ENCODE measurements around the gene UNC13D. TPM values are rescaled to one million over a fixed set of nuclear protein-coding genes. Genes with fewer than 3 reads are reported as not detected.

Gene UNC13D
- total RNA-seq, 1 donor from 2014 or later, result 206 TPM

GRCh38 chr17:75835654-75835987 lies 8.6 kb downstream of the UNC13D start:
- intact Hi-C loops (cut with micrococcal nuclease), result no loop called here

GRCh38 chr17:75834928-75835653 lies 9.1 kb downstream of the UNC13D start:
- intact Hi-C loops (cut with micrococcal nuclease), result no loop called here

- intact Hi-C loops (cut with micrococcal nuclease), result no loop called here
Measured at GRCh38 chr17:75834279-75834920, 9.8 kb downstream of the UNC13D start.

- intact Hi-C loops (cut with micrococcal nuclease), result no loop called here
Measured at GRCh38 chr17:75832652-75833400, 11.4 kb downstream of the UNC13D start.

GRCh38 chr17:75832164-75832651 lies 12.0 kb downstream of the UNC13D start:
- intact Hi-C loops (cut with micrococcal nuclease), result no loop called here

- intact Hi-C loops (cut with micrococcal nuclease), result no loop called here
Measured at GRCh38 chr17:75831032-75831571, 13.1 kb downstream of the UNC13D start.

- intact Hi-C loops (cut with micrococcal nuclease), result no loop called here
Measured at GRCh38 chr17:75830164-75831031, 13.8 kb downstream of the UNC13D start.

- intact Hi-C loops (cut with micrococcal nuclease), result no loop called here
Measured at GRCh38 chr17:75829747-75830146, 14.5 kb downstream of the UNC13D start.

GRCh38 chr17:75828741-75829140 lies 15.5 kb downstream of the UNC13D start:
- intact Hi-C loops (cut with micrococcal nuclease), result no loop called here

- intact Hi-C loops (cut with micrococcal nuclease), result no loop called here
Measured at GRCh38 chr17:75828076-75828400, 16.2 kb downstream of the UNC13D start.

GRCh38 chr17:75827308-75828075 lies 16.7 kb downstream of the UNC13D start:
- intact Hi-C loops (cut with micrococcal nuclease), result loop anchor here (2.0 kb wide), 1 partner anchor 41 kb away; no protein-coding TSS in a partner anchor

GRCh38 chr17:75826561-75827307 lies 17.5 kb downstream of the UNC13D start:
- intact Hi-C loops (cut with micrococcal nuclease), result loop anchor here (2.0 kb wide), 1 partner anchor 40 kb away; no protein-coding TSS in a partner anchor

GRCh38 chr17:75825748-75826370 lies 18.3 kb downstream of the UNC13D start:
- intact Hi-C loops (cut with micrococcal nuclease), result loop anchor here (2.0 kb wide), 1 partner anchor 39 kb away; no protein-coding TSS in a partner anchor

GRCh38 chr17:75825149-75825552 lies 19.1 kb downstream of the UNC13D start:
- intact Hi-C loops (cut with micrococcal nuclease), result no loop called here

GRCh38 chr17:75824666-75825065 lies 19.5 kb downstream of the UNC13D start:
- intact Hi-C loops (cut with micrococcal nuclease), result no loop called here

- intact Hi-C loops (cut with micrococcal nuclease), result no loop called here
Measured at GRCh38 chr17:75824050-75824552, 20.1 kb downstream of the UNC13D start.

GRCh38 chr17:75823257-75824041 lies 20.8 kb downstream of the UNC13D start:
- intact Hi-C loops (cut with micrococcal nuclease), result no loop called here

GRCh38 chr17:75822800-75823166 lies 21.4 kb downstream of the UNC13D start:
- intact Hi-C loops (cut with micrococcal nuclease), result no loop called here
